SK-N-SH (cell line): ENCODE measurements around the gene ALDOA. TPM values are rescaled to one million over a fixed set of nuclear protein-coding genes. Genes with fewer than 3 reads are reported as not detected.

ENCODE experiments used
- CTCF ChIA-PET: fragments of 300-600, 350-600 bp; formaldehyde crosslinking; extraction: SDS; loops from one replicate; lab custom pipeline; 2021; lab: Yijun Ruan, JAX
- POLR2A ChIA-PET: fragments of 350-600 bp; sonication (Branson Sonifier 250); formaldehyde crosslinking; extraction: SDS; loops from one replicate; lab custom pipeline; 2020; ENCODE audit warnings: antibody characterized with exemption, inconsistent platforms; lab: Yijun Ruan, JAX
- DNase-seq: peaks from one replicate; pipeline ENCODE4 v3.0.0; 2012
- H2AFZ ChIP-seq: fragments of 200-600 bp; sonication (generic); 2 replicates; pipeline ENCODE4 v1.8.1; 2016; ENCODE audit warnings: antibody characterized with exemption, mild to moderate bottlenecking, low read depth
- H3F3A ChIP-seq: fragments of 200-600 bp; sonication (generic); replicated peaks from 2 replicates; pipeline ENCODE3; 2016; ENCODE audit warnings: antibody characterized with exemption, mild to moderate bottlenecking; ENCODE audit not compliant: insufficient read depth
- H3K27ac ChIP-seq, 2 experiments: fragments of 200-500 bp in 1 of 2; fragments of 200-600 bp in 1 of 2; sonication (Bioruptor generic) in 1 of 2; sonication (generic), shearing (Covaris generic) in 1 of 2; 2 replicates each; pipeline versions ENCODE4 v1.5.1 to v1.6.1; 2014 to 2016; ENCODE audit warnings: low read depth in 2 of 2, inconsistent platforms in 1 of 2, low read length in 1 of 2, mild to moderate bottlenecking in 1 of 2, mixed read lengths in 1 of 2
- H3K27me3 ChIP-seq: fragments of 200-600 bp; sonication (generic), shearing (Covaris generic); 2 replicates; pipeline ENCODE4 v1.6.1; 2016; ENCODE audit warnings: mixed run types; ENCODE audit not compliant: insufficient read depth
- H3K36me3 ChIP-seq, 2 experiments: fragments of 200-500 bp in 1 of 2; fragments of 200-600 bp in 1 of 2; sonication (Bioruptor generic) in 1 of 2; sonication (generic) in 1 of 2; replicated peaks in 1 of 2; 2 replicates each; pipeline versions ENCODE3 to v1.5.1; 2014 to 2016; ENCODE audit warnings: low read length in 1 of 2, mild to moderate bottlenecking in 1 of 2; ENCODE audit not compliant: insufficient read depth in 2 of 2, control insufficient read depth in 1 of 2
- H3K4me1 ChIP-seq, 2 experiments: fragments of 200-500 bp in 1 of 2; fragments of 200-600 bp in 1 of 2; sonication (Bioruptor generic) in 1 of 2; sonication (generic), shearing (Covaris generic) in 1 of 2; 2 replicates each; pipeline versions ENCODE4 v1.5.1 to v1.6.1; 2014 to 2016; ENCODE audit warnings: low read depth in 1 of 2, low read length in 1 of 2, mixed run types in 1 of 2; ENCODE audit not compliant: insufficient read depth in 2 of 2, control insufficient read depth in 1 of 2
- H3K4me2 ChIP-seq: fragments of 200-600 bp; sonication (generic), shearing (Covaris generic); 2 replicates; pipeline ENCODE4 v1.6.1; 2017; ENCODE audit warnings: mixed run types
- H3K4me3 ChIP-seq, 2 experiments: fragments of 200-500 bp in 1 of 2; fragments of 200-600 bp in 1 of 2; sonication (Bioruptor generic) in 1 of 2; sonication (generic), shearing (Covaris generic) in 1 of 2; 2 replicates each; pipeline versions ENCODE4 v1.5.1 to v1.8.1; 2014 to 2016; ENCODE audit warnings: low read depth in 2 of 2, inconsistent platforms in 1 of 2, low read length in 1 of 2, mild to moderate bottlenecking in 1 of 2, mixed read lengths in 1 of 2, moderate library complexity in 1 of 2
- H3K79me2 ChIP-seq: fragments of 200-600 bp; sonication (generic); 2 replicates; pipeline ENCODE4 v1.8.1; 2017; ENCODE audit warnings: mild to moderate bottlenecking; ENCODE audit not compliant: insufficient read depth
- H3K9ac ChIP-seq: fragments of 200-600 bp; sonication (generic); 2 replicates; pipeline ENCODE4 v1.6.1; 2017; ENCODE audit warnings: mixed run types
- H3K9me2 ChIP-seq: fragments of 200-600 bp; sonication (generic); 2 replicates; pipeline ENCODE4 v1.6.1; 2017; ENCODE audit warnings: mixed run types
- H3K9me3 ChIP-seq: fragments of 200-600 bp; sonication (generic); 2 replicates; pipeline ENCODE4 v1.6.1; 2017; ENCODE audit warnings: mixed run types, mild to moderate bottlenecking, moderate library complexity
- H4K20me1 ChIP-seq: fragments of 200-600 bp; sonication (generic); 2 replicates; pipeline ENCODE4 v1.6.1; 2017; ENCODE audit warnings: mild to moderate bottlenecking, mixed run types; ENCODE audit not compliant: insufficient read depth
- CHD2 ChIP-seq: fragments of 150-350 bp; IDR thresholded peaks from 2 replicates; pipeline ENCODE4 v1.6.1; 2018; ENCODE audit warnings: low read length; ENCODE audit not compliant: partially characterized antibody
- ELF1 ChIP-seq: IDR thresholded peaks from 2 replicates; pipeline ENCODE4 v1.4.0; 2012
- EP300 ChIP-seq, 2 experiments: IDR thresholded peaks; 2 replicates each; pipeline versions ENCODE4 v1.4.0 to v1.6.1; 2012; ENCODE audit warnings: borderline replicate concordance in 1 of 2, low read depth in 1 of 2, low read length in 1 of 2
- EZH2phosphoT487 ChIP-seq: fragments of 200-600 bp; sonication (generic); IDR thresholded peaks from 2 replicates; pipeline ENCODE4 v1.6.1; 2017; ENCODE audit warnings: low read depth, mixed run types, mild to moderate bottlenecking, antibody characterized with exemption, moderate library complexity, borderline replicate concordance
- FOSL2 ChIP-seq: IDR thresholded peaks from 2 replicates; pipeline ENCODE4 v1.4.0; 2012; ENCODE audit warnings: low read depth, mild to moderate bottlenecking, moderate library complexity, borderline replicate concordance
- FOXM1 ChIP-seq: IDR thresholded peaks from 2 replicates; pipeline ENCODE4 v1.4.0; 2012; ENCODE audit warnings: low read depth, mild to moderate bottlenecking
- GABPA ChIP-seq: IDR thresholded peaks from 2 replicates; pipeline ENCODE4 v1.4.0; 2012; ENCODE audit warnings: low read depth, mild to moderate bottlenecking
- GATA2 ChIP-seq: sonication (generic); formaldehyde crosslinking; IDR thresholded peaks from 2 replicates; pipeline ENCODE4 v1.5.0; 2020; ENCODE audit warnings: mild to moderate bottlenecking, missing genetic modification reagents
- JUND ChIP-seq: IDR thresholded peaks from 2 replicates; pipeline ENCODE4 v1.4.0; 2012
- MEF2A ChIP-seq: IDR thresholded peaks from 2 replicates; pipeline ENCODE4 v1.4.0; 2012; ENCODE audit warnings: low read depth, borderline replicate concordance
- MXI1 ChIP-seq: IDR thresholded peaks from 2 replicates; pipeline ENCODE4 v1.6.1; 2012; ENCODE audit warnings: mild to moderate bottlenecking, low read depth, low read length, improper control_type of control experiment
- NFIC ChIP-seq: IDR thresholded peaks from 2 replicates; pipeline ENCODE4 v1.4.0; 2012; ENCODE audit warnings: borderline replicate concordance
- NRF1 ChIP-seq: IDR thresholded peaks from 2 replicates; pipeline ENCODE4 v1.6.1; 2012; ENCODE audit warnings: low read depth, mild to moderate bottlenecking, low read length
- POLR2AphosphoS5 ChIP-seq: IDR thresholded peaks from 2 replicates; pipeline ENCODE4 v1.6.1; 2012; ENCODE audit warnings: low read depth, low read length
- RAD21 ChIP-seq: IDR thresholded peaks from 2 replicates; pipeline ENCODE4 v1.6.1; 2012; ENCODE audit warnings: mild to moderate bottlenecking, low read length
- RCOR1 ChIP-seq: fragments of 150-350 bp; IDR thresholded peaks from 2 replicates; pipeline ENCODE4 v1.6.1; 2017; ENCODE audit warnings: antibody characterized with exemption, low read length
- RFX5 ChIP-seq: IDR thresholded peaks from 2 replicates; pipeline ENCODE4 v1.6.1; 2012; ENCODE audit warnings: mild to moderate bottlenecking, improper control_type of control experiment, low read length
- RXRA ChIP-seq: IDR thresholded peaks from 2 replicates; pipeline ENCODE4 v1.4.0; 2012; ENCODE audit warnings: low read depth, mild to moderate bottlenecking, borderline replicate concordance
- SIN3A ChIP-seq: IDR thresholded peaks from 2 replicates; pipeline ENCODE4 v1.6.1; 2012; ENCODE audit warnings: low read depth, mild to moderate bottlenecking, low read length, moderate library complexity, borderline replicate concordance
- SMC3 ChIP-seq: IDR thresholded peaks from 2 replicates; pipeline ENCODE4 v1.6.1; 2012; ENCODE audit warnings: low read depth, low read length, improper control_type of control experiment
- TAF1 ChIP-seq: IDR thresholded peaks from 2 replicates; pipeline ENCODE4 v1.6.1; 2012; ENCODE audit warnings: low read depth, mild to moderate bottlenecking, low read length, moderate library complexity, borderline replicate concordance
- TCF12 ChIP-seq: IDR thresholded peaks from 2 replicates; pipeline ENCODE4 v1.4.0; 2012
- TEAD4 ChIP-seq: IDR thresholded peaks from 2 replicates; pipeline ENCODE4 v1.4.0; 2012; ENCODE audit warnings: mild to moderate bottlenecking, borderline replicate concordance; ENCODE audit not compliant: insufficient read depth
- YY1 ChIP-seq: IDR thresholded peaks from 2 replicates; pipeline ENCODE4 v1.4.0; 2012; ENCODE audit warnings: low read depth, mild to moderate bottlenecking
- WGBS: methylation state at CpG from one replicate; pipeline ENCODE4 v1.1.6; 2017; ENCODE audit warnings: low lambda C conversion rate; 5-methylcytosine and 5-hydroxymethylcytosine counted together
- polyA plus RNA-seq, 3 experiments: library from polyadenylated mRNA; depleted of rRNA; stranded (reverse); fragments of >200 nt; gene quantifications; 2 replicates each; pipeline ENCODE4 v1.2.3, GENCODE V29; 2012
- TF ChIP-seq, protein P1 (sequence below): IDR thresholded peaks from 2 replicates; pipeline ENCODE4 v1.4.0; 2012; ENCODE audit warnings: low read depth, borderline replicate concordance
- TF ChIP-seq, protein P2 (sequence below): fragments of 150-350 bp; IDR thresholded peaks from 2 replicates; pipeline ENCODE4 v1.6.1; 2016; ENCODE audit warnings: mild to moderate bottlenecking, low read depth, low read length
- TF ChIP-seq, protein P3 (sequence below): fragments of 150-350 bp; IDR thresholded peaks from 2 replicates; pipeline ENCODE4 v1.6.1; 2017; ENCODE audit warnings: antibody characterized with exemption, low read length, low read depth, borderline replicate concordance
- TF ChIP-seq, protein P4 (sequence below): IDR thresholded peaks from 2 replicates; pipeline ENCODE4; 2012

Gene ALDOA
- polyA plus RNA-seq, 1 of the 3 experiments (the other 2 are of a cell fraction), result 641 TPM

DNA sequence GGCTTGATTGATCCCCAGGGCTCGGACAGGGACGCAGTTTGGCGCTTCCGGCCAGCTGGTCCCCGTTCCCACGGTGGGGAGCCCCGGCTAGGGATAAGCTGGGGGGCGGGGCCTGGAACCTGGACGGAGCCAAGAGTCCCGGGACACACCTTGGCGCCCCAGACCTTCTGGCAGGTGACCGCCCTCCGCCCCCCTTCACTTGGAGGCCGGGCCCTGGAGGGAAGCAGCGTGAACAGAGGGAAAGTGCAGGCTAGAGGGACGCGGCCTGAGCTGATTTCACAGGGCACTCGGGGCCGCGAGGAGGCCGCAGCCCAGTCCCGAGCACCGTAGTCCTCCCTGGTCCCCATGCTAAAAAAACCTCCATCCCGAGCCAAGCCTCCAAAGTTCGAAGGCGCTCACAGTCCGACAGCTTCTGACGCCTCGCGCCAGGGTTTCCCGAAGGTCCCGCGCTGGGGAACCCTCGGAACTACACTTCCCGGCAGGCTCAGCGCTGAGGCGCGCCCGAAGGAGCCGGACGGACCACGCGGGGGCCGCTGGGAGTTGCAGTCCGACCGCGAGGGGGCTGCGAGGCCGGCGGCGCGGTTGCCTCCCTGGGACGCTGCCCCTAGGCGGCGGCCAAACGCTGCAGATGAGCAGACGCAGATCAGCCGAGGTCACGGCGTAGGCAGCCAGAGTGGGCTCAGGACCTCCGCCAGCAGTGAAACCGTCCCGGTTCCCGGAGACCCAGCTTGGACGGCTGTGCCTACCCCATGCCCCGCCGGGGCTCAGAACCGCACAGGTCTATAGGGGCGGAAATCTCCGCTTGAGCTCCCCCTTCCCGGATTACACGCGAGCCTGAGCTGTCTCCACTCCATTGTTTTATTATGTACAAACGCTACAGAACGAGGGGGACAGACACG is 26.2 kb downstream of the ALDOA start, which contains the start of gene TBX6:
TSS of gene TBX6 (minus strand) at position 451 of the 899 bp plus-strand sequence. CDS start 731 bp downstream, outside the sequence.
- H3K27me3 ChIP-seq, result no peaks in the 10 kb centered on the region
- 2% methylated on average over 23 of the region's 76 CpGs for WGBS
- peak; percentile 95 for DNase-seq
- H3K9me3 ChIP-seq, result no peaks in the 10 kb centered on the region
- ChIA-PET CTCF (interaction anchor here (0.6 to 5.5 kb wide), 39 partner anchors 9 to 354 kb away, joined by 3 to 68 read pairs (median 6); partner anchors contain the start of genes ALDOA, CDIPT, CORO1A and GDPD3), POLR2A (interaction anchor here (0.9 to 6.9 kb wide), 7 partner anchors 10 to 39 kb away, joined by 3 to 57 read pairs (median 4); partner anchors contain the start of genes ALDOA and PPP4C)
- peak within 1 kb of the TSS; percentile 94; the same call in 1 of the 2 replicates for H2AFZ ChIP-seq
- peak within 1 kb of the TSS; percentile 50 to 89; a peak in 3 of 4 replicates for H3K27ac ChIP-seq
- peak within 1 kb of the TSS; percentile 58 to 61 for H3K4me3 ChIP-seq
- no peaks in the 10 kb centered on the region for H4K20me1 ChIP-seq
- H3K9me2 ChIP-seq, result no peaks in the 10 kb centered on the region
- H3K36me3 ChIP-seq, result no peaks in the 10 kb centered on the region
- peak within 1 kb of the TSS; percentile 92 for H3K4me2 ChIP-seq
- peaks cover 30% of the 10 kb centered on the region for H3F3A ChIP-seq
- H3K9ac ChIP-seq, result peak within 1 kb of the TSS; percentile 49; the same call in 1 of the 2 replicates
- H3K4me1 ChIP-seq, result peaks cover 5 to 34% of the 10 kb centered on the region in 2 experiments; a peak in 2 of 4 replicates
- peaks cover 4% of the 10 kb centered on the region; the same call in 1 of the 2 replicates for H3K79me2 ChIP-seq
- TF ChIP-seq GATA2 (CRISPR knock-in tag), result no peak
- peak; percentile 46; the same call in 1 of the 2 replicates for TF ChIP-seq MXI1
- no peak for TF ChIP-seq NFIC
- TF ChIP-seq, protein P1, sequence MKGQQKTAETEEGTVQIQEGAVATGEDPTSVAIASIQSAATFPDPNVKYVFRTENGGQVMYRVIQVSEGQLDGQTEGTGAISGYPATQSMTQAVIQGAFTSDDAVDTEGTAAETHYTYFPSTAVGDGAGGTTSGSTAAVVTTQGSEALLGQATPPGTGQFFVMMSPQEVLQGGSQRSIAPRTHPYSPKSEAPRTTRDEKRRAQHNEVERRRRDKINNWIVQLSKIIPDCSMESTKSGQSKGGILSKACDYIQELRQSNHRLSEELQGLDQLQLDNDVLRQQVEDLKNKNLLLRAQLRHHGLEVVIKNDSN, result no peak
- no peak for TF ChIP-seq RFX5
- TF ChIP-seq CHD2, result peak; percentile 59
- no peak for TF ChIP-seq POLR2AphosphoS5
- TF ChIP-seq, protein P2, sequence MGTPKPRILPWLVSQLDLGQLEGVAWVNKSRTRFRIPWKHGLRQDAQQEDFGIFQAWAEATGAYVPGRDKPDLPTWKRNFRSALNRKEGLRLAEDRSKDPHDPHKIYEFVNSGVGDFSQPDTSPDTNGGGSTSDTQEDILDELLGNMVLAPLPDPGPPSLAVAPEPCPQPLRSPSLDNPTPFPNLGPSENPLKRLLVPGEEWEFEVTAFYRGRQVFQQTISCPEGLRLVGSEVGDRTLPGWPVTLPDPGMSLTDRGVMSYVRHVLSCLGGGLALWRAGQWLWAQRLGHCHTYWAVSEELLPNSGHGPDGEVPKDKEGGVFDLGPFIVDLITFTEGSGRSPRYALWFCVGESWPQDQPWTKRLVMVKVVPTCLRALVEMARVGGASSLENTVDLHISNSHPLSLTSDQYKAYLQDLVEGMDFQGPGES, result no peak
- TF ChIP-seq TCF12, result no peak
- TF ChIP-seq JUND, result no peak
- peak; percentile 78 for TF ChIP-seq RAD21
- TF ChIP-seq, protein P3, sequence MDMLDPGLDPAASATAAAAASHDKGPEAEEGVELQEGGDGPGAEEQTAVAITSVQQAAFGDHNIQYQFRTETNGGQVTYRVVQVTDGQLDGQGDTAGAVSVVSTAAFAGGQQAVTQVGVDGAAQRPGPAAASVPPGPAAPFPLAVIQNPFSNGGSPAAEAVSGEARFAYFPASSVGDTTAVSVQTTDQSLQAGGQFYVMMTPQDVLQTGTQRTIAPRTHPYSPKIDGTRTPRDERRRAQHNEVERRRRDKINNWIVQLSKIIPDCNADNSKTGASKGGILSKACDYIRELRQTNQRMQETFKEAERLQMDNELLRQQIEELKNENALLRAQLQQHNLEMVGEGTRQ, result no peak
- TF ChIP-seq RCOR1, result no peak; the same call in 1 of the 2 replicates
- no peak for TF ChIP-seq TEAD4
- peak; percentile 59 for TF ChIP-seq ELF1
- no peak for TF ChIP-seq MEF2A
- TF ChIP-seq NRF1, result 0 out of 2 replicates have a peak, but pooled peaks have one; percentile 18
- TF ChIP-seq EP300 (IDR thresholded peaks at IDR 0.05; ENCODE audit: borderline replicate concordance in 1 of 2, low read depth in 1 of 2, low read length in 1 of 2), result no peak; a peak in 1 of 4 replicates
- TF ChIP-seq YY1, result no peak
- TF ChIP-seq GABPA, result peak; percentile 48; the same call in 1 of the 2 replicates
- no peak for TF ChIP-seq FOSL2
- peak; percentile 47 for TF ChIP-seq SMC3
- no peak; the same call in 1 of the 2 replicates for TF ChIP-seq TAF1
- TF ChIP-seq, protein P4, sequence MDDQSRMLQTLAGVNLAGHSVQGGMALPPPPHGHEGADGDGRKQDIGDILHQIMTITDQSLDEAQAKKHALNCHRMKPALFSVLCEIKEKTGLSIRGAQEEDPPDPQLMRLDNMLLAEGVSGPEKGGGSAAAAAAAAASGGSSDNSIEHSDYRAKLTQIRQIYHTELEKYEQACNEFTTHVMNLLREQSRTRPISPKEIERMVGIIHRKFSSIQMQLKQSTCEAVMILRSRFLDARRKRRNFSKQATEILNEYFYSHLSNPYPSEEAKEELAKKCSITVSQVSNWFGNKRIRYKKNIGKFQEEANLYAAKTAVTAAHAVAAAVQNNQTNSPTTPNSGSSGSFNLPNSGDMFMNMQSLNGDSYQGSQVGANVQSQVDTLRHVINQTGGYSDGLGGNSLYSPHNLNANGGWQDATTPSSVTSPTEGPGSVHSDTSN, result no peak; the same call in 1 of the 2 replicates
- peak; percentile 39; the same call in 1 of the 2 replicates for TF ChIP-seq SIN3A
- no peak for TF ChIP-seq FOXM1
- peak; percentile 48; the same call in 1 of the 2 replicates for TF ChIP-seq RXRA
- no peak for TF ChIP-seq EZH2phosphoT487
